Measurements from ENCODE around the gene TMEM14C.

GRCh38 chr6:10747251-10747972 lies 24.5 kb downstream of the TMEM14C start, which contains the start of gene TMEM14B:
- TF ChIP-seq CTCF (IDR thresholded peaks at IDR 0.05), result peak in 1 of 6 experiments; percentile 40
- TF ChIP-seq POLR2A (IDR thresholded peaks at IDR 0.05), result peak in 3 of 4 donors; percentile 62 to 84 (median 74)
